ENCODE measurements around the gene ARAP2. TPM values are rescaled to one million over a fixed set of nuclear protein-coding genes. Genes with fewer than 3 reads are reported as not detected.

The ARAP2 gene
- total and polyA plus RNA-seq, 2 experiments from 2014 or later = 0.92 to 4.8 TPM

GRCh38 chr4:36214735-36215485 lies 29.4 kb downstream of the ARAP2 start:
- H4K20me1 ChIP-seq (replicated peaks; ENCODE audit: insufficient read depth) = no peaks in the 10 kb centered on the region
- H3K4me3 Mint-ChIP-seq = no peak overlapping the region
- no peak overlapping the region for H3K27ac Mint-ChIP-seq
- no peaks in the 10 kb centered on the region for H3K4me1 ChIP-seq (ENCODE audit: insufficient read depth)
- no peaks in the 10 kb centered on the region for H3K36me3 ChIP-seq (ENCODE audit: insufficient read depth)
- H3K4me1 Mint-ChIP-seq = peaks cover 2% of the 10 kb centered on the region; the same call in 1 of the 3 replicates
- no peaks in the 10 kb centered on the region for H3K79me2 ChIP-seq (replicated peaks; ENCODE audit: insufficient read depth)
- no peaks in the 10 kb centered on the region for H3K27me3 ChIP-seq (ENCODE audit: insufficient read depth)
- ATAC-seq (no peak), DNase-seq (ENCODE audit: low spot score) (no peak)
- no peaks in the 10 kb centered on the region for H3F3A ChIP-seq (replicated peaks; ENCODE audit: low read depth)
- no peak overlapping the region for H3K4me2 ChIP-seq
- H3K4me3 ChIP-seq = no peak overlapping the region
- no peak overlapping the region for H3K27ac ChIP-seq (ENCODE audit: low read depth)
- H3K36me3 Mint-ChIP-seq (ENCODE audit: low read depth) = no peaks in the 10 kb centered on the region
- TF ChIP-seq ZNF462 (CRISPR knock-in tag; IDR thresholded peaks at IDR 0.05) (no peak), POLR2AphosphoS5 (IDR thresholded peaks at IDR 0.05; ENCODE audit: low read depth) (no peak), ETS1 (IDR thresholded peaks at IDR 0.05) (no peak), EZH2phosphoT487 (IDR thresholded peaks at IDR 0.05; ENCODE audit: unreplicated experiment) (no peak), CREB1 (CRISPR knock-in tag; IDR thresholded peaks at IDR 0.05; ENCODE audit: low read depth) (no peak), EZH2 (IDR thresholded peaks at IDR 0.05; ENCODE audit: low read depth, unreplicated experiment) (no peak), STAT1 (IDR thresholded peaks at IDR 0.05; ENCODE audit: unreplicated experiment) (no peak), JUNB (IDR thresholded peaks at IDR 0.05; ENCODE audit: unreplicated experiment) (no peak), NANOG (IDR thresholded peaks at IDR 0.05; ENCODE audit: borderline replicate concordance) (no peak), ZNF114 (CRISPR knock-in tag; IDR thresholded peaks at IDR 0.05) (no peak), REST (IDR thresholded peaks at IDR 0.05; ENCODE audit: unreplicated experiment) (no peak)
- H3K27me3 Mint-ChIP-seq (ENCODE audit: insufficient read depth, low read depth, poor library complexity) = no peaks in the 10 kb centered on the region
- H2AFZ ChIP-seq = no peak overlapping the region
- H3K9me2 ChIP-seq (ENCODE audit: insufficient read depth) = no peaks in the 10 kb centered on the region
- H3K9me3 Mint-ChIP-seq = no peaks in the 10 kb centered on the region

All from GM23338 (cell line).